Caco-2 (cell line): ENCODE data around the gene USP9X. TPM values are rescaled to one million over a fixed set of nuclear protein-coding genes. Genes with fewer than 3 reads are reported as not detected.

Source experiments
- BruUV-seq: library from RNA; stranded (reverse); fragments of 400-500 nt; replicated peaks from 2 replicates; lab custom pipeline; 2021; lab: Mats Ljungman, UMichigan
- CTCF ChIA-PET: fragments of 300-600 bp; sonication (Branson Sonifier 250); formaldehyde crosslinking; loops from one replicate; lab custom pipeline; 2022; ENCODE audit warnings: antibody characterized with exemption; lab: Charles Lee
- POLR2A ChIA-PET: fragments of 300-600 bp; sonication (Branson Sonifier 250); formaldehyde crosslinking; loops from one replicate; lab custom pipeline; 2022; ENCODE audit warnings: antibody characterized with exemption; lab: Charles Lee
- DNase-seq, 2 experiments: peaks; one replicate each; pipeline versions ENCODE4 v3.0.0 to v3.0.0-alpha.2; 2020 to 2022
- H3K27me3 ChIP-seq: replicated peaks from 2 replicates; pipeline ENCODE4 v1.6.0; 2011; ENCODE audit warnings: low read length; ENCODE audit not compliant: control insufficient read depth, insufficient read depth
- H3K36me3 ChIP-seq: 2 replicates; pipeline ENCODE4 v1.5.1; 2011; ENCODE audit warnings: low read length; ENCODE audit not compliant: control insufficient read depth, insufficient read depth
- H3K4me1 ChIP-seq: fragments of 250-450 bp; sonication (Bioruptor Pico); 2 replicates; pipeline ENCODE4 v1.5.1; 2020; ENCODE audit warnings: mild to moderate bottlenecking
- H3K4me3 ChIP-seq: 2 replicates; pipeline ENCODE4 v1.5.1; 2011; ENCODE audit warnings: low read depth, mild to moderate bottlenecking, control low read depth, low read length
- H3K9me3 ChIP-seq: fragments of 250-450 bp; sonication (Bioruptor Pico); 2 replicates; pipeline ENCODE4 v1.5.1; 2020; ENCODE audit warnings: mild to moderate bottlenecking, moderate library complexity
- H3K27ac Mint-ChIP-seq: one replicate; pipeline ENCODE4 v1.8.0; 2022; ENCODE audit warnings: mixed read lengths; ENCODE audit not compliant: unreplicated experiment
- H3K27me3 Mint-ChIP-seq: one replicate; pipeline ENCODE4 v1.8.0; 2022; ENCODE audit warnings: mixed read lengths; ENCODE audit not compliant: insufficient read depth, unreplicated experiment
- H3K36me3 Mint-ChIP-seq: one replicate; pipeline ENCODE4 v1.8.0; 2022; ENCODE audit warnings: mild to moderate bottlenecking, mixed read lengths; ENCODE audit not compliant: insufficient read depth, unreplicated experiment
- H3K4me1 Mint-ChIP-seq: one replicate; pipeline ENCODE4 v1.8.0; 2022; ENCODE audit warnings: low read depth, mixed read lengths; ENCODE audit not compliant: unreplicated experiment
- H3K4me3 Mint-ChIP-seq: one replicate; pipeline ENCODE4 v1.8.0; 2022; ENCODE audit warnings: mild to moderate bottlenecking, moderate library complexity, mixed read lengths; ENCODE audit not compliant: unreplicated experiment
- H3K9me3 Mint-ChIP-seq: one replicate; pipeline ENCODE4 v1.8.0; 2022; ENCODE audit warnings: mixed read lengths; ENCODE audit not compliant: unreplicated experiment
- intact Hi-C: fragments of 100-400 bp; cut with micrococcal nuclease; formaldehyde crosslinking; loops from one replicate; pipeline ENCODE4 v1.10.0; 2022; ENCODE audit not compliant: unreplicated experiment
- total RNA-seq: library from RNA; stranded (reverse); gene quantifications from 2 replicates; pipeline ENCODE4 v1.2.3, GENCODE V29; 2022
- TF ChIP-seq, protein P1 (sequence below), 2 experiments: fragments of 200-600 bp in 1 of 2; IDR thresholded peaks; 1 replicate in 1 of 2; 2 replicates in 1 of 2; pipeline versions ENCODE4 v1.5.1 to v1.8.0; 2011 to 2022; ENCODE audit warnings: antibody characterized with exemption in 1 of 2, control low read depth in 1 of 2, inconsistent platforms in 1 of 2, low read depth in 1 of 2, low read length in 1 of 2, mild to moderate bottlenecking in 1 of 2, moderate library complexity in 1 of 2; ENCODE audit not compliant: insufficient read depth in 1 of 2, severe bottlenecking in 1 of 2, unreplicated experiment in 1 of 2

Gene USP9X
- total RNA-seq, 1 experiment from 2014 or later: 73.7 TPM

DNA sequence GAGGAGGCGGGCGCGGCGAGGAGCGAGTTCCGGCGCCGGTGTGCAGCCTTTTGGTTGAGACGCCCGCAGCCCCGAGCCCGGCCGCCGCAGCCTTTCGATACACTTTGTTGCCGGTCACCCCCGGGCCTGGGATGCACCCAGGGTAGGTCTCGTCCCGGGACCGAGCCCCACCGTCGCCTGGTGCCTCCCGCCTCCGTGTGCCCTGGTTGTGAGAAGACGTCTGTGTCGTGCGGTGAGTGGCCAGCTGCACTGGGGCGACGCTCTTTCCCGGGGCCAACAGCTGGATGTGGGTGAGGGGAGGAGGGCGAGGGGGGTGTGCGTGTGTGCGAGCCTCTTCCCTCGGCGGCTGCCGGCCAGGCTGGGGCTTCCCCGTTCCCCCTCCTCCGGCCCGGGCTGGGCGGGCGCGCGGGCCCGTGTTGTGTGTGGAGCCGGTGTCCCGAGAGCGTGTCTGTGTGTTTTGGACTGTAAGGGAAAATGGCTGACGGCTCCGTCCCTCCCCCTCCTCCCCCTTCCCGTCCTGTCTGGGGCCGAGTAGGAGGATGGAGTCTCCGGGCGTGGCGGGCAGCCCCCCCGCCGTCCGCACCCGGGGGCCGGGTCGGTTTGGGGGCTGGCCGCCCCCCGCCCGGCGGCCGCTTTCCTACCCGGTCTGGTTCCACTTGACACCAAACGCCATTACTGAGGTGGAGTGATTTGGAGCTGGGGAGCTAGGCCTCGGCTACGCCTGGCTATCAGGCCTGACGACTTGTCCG, 807 bp downstream of the USP9X start:
- Mint-ChIP-seq H3K36me3 (peaks cover 25% of the 10 kb centered on the region), H3K27ac (peak overlapping the region; percentile 98), H3K4me3 (peak overlapping the region; percentile 81), H3K9me3 (no peaks in the 10 kb centered on the region), H3K4me1 (no peaks in the 10 kb centered on the region), H3K27me3 (no peaks in the 10 kb centered on the region)
- Histone ChIP-seq H3K4me3 (peak overlapping the region; percentile 56), H3K27me3 (no peaks in the 10 kb centered on the region), H3K9me3 (no peaks in the 10 kb centered on the region), H3K36me3 (no peaks in the 10 kb centered on the region), H3K4me1 (peaks cover 16% of the 10 kb centered on the region)
- intact Hi-C loops: loop anchor here (2.0 to 10.0 kb wide), 4 partner anchors 59 to 351 kb away; partner anchors contain the start of genes DDX3X and MED14
- DNase-seq: peak in 1 of 2 experiments; percentile 60
- ChIA-PET CTCF (interaction anchor here (1.2 kb wide), 1 partner anchor 29 kb away, joined by 10 read pairs; no protein-coding TSS in a partner anchor), POLR2A (interaction anchor here (0.9 to 1.6 kb wide), 2 partner anchors 65 to 84 kb away, joined by 4 to 12 read pairs; no protein-coding TSS in a partner anchor)
- TF ChIP-seq, protein P1, sequence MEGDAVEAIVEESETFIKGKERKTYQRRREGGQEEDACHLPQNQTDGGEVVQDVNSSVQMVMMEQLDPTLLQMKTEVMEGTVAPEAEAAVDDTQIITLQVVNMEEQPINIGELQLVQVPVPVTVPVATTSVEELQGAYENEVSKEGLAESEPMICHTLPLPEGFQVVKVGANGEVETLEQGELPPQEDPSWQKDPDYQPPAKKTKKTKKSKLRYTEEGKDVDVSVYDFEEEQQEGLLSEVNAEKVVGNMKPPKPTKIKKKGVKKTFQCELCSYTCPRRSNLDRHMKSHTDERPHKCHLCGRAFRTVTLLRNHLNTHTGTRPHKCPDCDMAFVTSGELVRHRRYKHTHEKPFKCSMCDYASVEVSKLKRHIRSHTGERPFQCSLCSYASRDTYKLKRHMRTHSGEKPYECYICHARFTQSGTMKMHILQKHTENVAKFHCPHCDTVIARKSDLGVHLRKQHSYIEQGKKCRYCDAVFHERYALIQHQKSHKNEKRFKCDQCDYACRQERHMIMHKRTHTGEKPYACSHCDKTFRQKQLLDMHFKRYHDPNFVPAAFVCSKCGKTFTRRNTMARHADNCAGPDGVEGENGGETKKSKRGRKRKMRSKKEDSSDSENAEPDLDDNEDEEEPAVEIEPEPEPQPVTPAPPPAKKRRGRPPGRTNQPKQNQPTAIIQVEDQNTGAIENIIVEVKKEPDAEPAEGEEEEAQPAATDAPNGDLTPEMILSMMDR (IDR thresholded peaks at IDR 0.05; ENCODE audit: insufficient read depth in 1 of 2, low read depth in 1 of 2, low read length in 1 of 2, severe bottlenecking in 1 of 2, unreplicated experiment in 1 of 2): no peak
- no TSS peak for BruUV-seq

DNA sequence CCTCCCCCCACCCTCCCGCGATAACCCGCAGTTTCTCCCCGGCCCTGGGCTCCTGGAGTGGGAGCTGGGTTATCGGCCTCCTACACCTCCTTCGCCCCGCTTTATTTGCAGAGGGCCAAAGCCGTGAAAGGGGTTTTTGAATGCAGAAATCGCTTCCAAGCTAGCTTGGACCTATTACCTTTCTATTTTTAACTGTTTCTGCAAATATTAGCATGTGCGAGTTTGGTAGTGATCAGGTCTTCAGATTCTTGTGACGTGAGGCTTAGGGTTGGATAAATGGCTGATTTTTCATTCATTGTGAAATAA, 1.3 kb downstream of the USP9X start:
- Mint-ChIP-seq H3K4me3 (peak overlapping the region; percentile 81), H3K27me3 (no peaks in the 10 kb centered on the region), H3K36me3 (peaks cover 25% of the 10 kb centered on the region), H3K27ac (peak overlapping the region; percentile 98), H3K9me3 (no peaks in the 10 kb centered on the region), H3K4me1 (no peaks in the 10 kb centered on the region)
- POLR2A ChIA-PET: no interaction called here
- no peaks in the 10 kb centered on the region for H3K27me3 ChIP-seq
- CTCF ChIA-PET: interaction anchor here (1.2 kb wide), 1 partner anchor 29 kb away, joined by 10 read pairs; no protein-coding TSS in a partner anchor
- peak in 1 of 2 experiments; percentile 69 for DNase-seq
- intact Hi-C loops: loop anchor here (10.0 kb wide), 2 partner anchors 248 to 352 kb away; partner anchors contain the start of genes DDX3X and MED14
- H3K4me1 ChIP-seq: peaks cover 21% of the 10 kb centered on the region
- no TSS peak for BruUV-seq
- peak overlapping the region; percentile 56 for H3K4me3 ChIP-seq
- H3K36me3 ChIP-seq: no peaks in the 10 kb centered on the region
- no peaks in the 10 kb centered on the region for H3K9me3 ChIP-seq
- TF ChIP-seq, protein P1 (IDR thresholded peaks at IDR 0.05; ENCODE audit: insufficient read depth in 1 of 2, low read depth in 1 of 2, low read length in 1 of 2, severe bottlenecking in 1 of 2, unreplicated experiment in 1 of 2): no peak

DNA sequence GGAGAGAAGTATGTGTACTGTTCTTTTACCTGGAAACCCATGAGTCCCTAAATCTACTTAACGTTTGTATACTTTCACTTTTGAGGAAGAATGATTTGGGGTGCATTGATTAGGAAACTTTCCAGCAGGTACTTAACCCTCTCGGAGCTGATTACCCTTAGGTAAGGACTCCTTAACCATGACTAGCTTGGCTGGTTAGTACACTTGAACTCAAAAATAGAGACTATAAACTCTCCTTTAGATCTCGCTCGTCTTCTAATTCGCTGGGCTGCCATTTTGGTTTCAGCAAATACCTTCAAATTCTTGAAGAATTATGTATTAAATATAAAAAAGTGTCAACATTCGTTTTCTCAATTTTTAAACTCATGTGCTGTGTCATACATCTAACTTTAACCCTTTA, 2.0 kb downstream of the USP9X start:
- Mint-ChIP-seq H3K36me3 (peaks cover 25% of the 10 kb centered on the region), H3K4me1 (no peaks in the 10 kb centered on the region), H3K27ac (peak overlapping the region; percentile 98), H3K4me3 (peak overlapping the region; percentile 81), H3K9me3 (no peaks in the 10 kb centered on the region), H3K27me3 (no peaks in the 10 kb centered on the region)
- no peaks in the 10 kb centered on the region for H3K27me3 ChIP-seq
- peak overlapping the region; percentile 56 for H3K4me3 ChIP-seq
- intact Hi-C loops: loop anchor here (10.0 kb wide), 2 partner anchors 248 to 352 kb away; partner anchors contain the start of genes DDX3X and MED14
- no peaks in the 10 kb centered on the region for H3K9me3 ChIP-seq
- no peak for DNase-seq
- CTCF ChIA-PET: interaction anchor here (1.2 kb wide), 1 partner anchor 28 kb away, joined by 10 read pairs; no protein-coding TSS in a partner anchor
- TF ChIP-seq, protein P1 (IDR thresholded peaks at IDR 0.05; ENCODE audit: insufficient read depth in 1 of 2, low read depth in 1 of 2, low read length in 1 of 2, severe bottlenecking in 1 of 2, unreplicated experiment in 1 of 2): no peak
- peaks cover 28% of the 10 kb centered on the region for H3K4me1 ChIP-seq
- no peaks in the 10 kb centered on the region for H3K36me3 ChIP-seq
- BruUV-seq: TSS peak; percentile 18
- POLR2A ChIA-PET: no interaction called here
